ENCODE measurements around the gene TMEM72. TPM values are rescaled to one million over a fixed set of nuclear protein-coding genes. Genes with fewer than 3 reads are reported as not detected.
A peak's percentile ranks its signal among the peaks of the same experiment; 100 is the strongest.

Gene TMEM72
- total RNA-seq, 1 donor from 2014 or later: not detected

DNA sequence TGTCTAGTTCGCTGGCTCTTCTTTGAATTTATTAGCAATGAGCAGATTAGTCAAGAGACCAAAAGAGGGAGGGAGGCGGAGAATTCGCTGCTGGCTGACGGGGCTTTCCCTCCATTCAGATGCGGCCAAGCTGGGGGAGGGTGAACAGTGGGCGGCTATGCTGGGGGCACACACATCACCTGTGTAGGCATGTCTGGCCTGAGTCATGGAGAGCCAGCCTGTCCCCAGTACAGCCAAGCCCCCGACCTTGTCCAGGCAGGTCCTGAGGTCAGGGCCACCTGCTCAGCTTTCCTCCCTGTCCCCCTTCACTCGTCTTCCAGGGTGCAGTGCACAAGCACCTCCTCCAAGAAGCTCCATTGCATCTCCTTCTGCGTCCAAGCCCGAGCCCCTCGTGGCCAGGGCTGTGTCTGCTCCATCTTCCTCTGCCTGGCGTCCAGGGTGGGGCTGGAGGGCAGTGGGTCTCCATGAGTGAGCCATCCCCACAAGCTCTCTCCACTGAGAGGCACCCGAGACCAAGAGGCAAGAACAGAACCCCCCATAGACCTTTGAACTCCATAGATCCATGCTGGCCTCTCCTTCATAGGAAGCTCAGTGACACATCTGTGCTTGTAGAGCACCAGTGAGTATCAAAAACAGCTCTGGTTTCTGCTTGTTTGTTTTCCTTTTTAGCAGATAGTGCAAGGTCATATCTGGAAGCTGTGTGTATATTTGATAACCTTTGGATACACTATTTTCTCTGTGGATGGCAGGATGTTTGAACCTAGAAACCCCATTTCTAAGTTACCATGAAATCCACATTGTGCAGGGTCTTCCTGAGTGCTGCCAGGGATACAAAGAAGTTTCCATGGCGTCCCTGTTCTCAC lies 69.4 kb downstream of the TMEM72 start:
- TF ChIP-seq, protein P1, sequence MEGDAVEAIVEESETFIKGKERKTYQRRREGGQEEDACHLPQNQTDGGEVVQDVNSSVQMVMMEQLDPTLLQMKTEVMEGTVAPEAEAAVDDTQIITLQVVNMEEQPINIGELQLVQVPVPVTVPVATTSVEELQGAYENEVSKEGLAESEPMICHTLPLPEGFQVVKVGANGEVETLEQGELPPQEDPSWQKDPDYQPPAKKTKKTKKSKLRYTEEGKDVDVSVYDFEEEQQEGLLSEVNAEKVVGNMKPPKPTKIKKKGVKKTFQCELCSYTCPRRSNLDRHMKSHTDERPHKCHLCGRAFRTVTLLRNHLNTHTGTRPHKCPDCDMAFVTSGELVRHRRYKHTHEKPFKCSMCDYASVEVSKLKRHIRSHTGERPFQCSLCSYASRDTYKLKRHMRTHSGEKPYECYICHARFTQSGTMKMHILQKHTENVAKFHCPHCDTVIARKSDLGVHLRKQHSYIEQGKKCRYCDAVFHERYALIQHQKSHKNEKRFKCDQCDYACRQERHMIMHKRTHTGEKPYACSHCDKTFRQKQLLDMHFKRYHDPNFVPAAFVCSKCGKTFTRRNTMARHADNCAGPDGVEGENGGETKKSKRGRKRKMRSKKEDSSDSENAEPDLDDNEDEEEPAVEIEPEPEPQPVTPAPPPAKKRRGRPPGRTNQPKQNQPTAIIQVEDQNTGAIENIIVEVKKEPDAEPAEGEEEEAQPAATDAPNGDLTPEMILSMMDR (conservative IDR thresholded peaks at IDR 0.05; ENCODE audit: low read depth, low read length): no peak
- DNase-seq (ENCODE audit: low read depth): no peak
- H3K4me3 ChIP-seq (ENCODE audit: low read depth, low read length): no peak overlapping the region

DNA sequence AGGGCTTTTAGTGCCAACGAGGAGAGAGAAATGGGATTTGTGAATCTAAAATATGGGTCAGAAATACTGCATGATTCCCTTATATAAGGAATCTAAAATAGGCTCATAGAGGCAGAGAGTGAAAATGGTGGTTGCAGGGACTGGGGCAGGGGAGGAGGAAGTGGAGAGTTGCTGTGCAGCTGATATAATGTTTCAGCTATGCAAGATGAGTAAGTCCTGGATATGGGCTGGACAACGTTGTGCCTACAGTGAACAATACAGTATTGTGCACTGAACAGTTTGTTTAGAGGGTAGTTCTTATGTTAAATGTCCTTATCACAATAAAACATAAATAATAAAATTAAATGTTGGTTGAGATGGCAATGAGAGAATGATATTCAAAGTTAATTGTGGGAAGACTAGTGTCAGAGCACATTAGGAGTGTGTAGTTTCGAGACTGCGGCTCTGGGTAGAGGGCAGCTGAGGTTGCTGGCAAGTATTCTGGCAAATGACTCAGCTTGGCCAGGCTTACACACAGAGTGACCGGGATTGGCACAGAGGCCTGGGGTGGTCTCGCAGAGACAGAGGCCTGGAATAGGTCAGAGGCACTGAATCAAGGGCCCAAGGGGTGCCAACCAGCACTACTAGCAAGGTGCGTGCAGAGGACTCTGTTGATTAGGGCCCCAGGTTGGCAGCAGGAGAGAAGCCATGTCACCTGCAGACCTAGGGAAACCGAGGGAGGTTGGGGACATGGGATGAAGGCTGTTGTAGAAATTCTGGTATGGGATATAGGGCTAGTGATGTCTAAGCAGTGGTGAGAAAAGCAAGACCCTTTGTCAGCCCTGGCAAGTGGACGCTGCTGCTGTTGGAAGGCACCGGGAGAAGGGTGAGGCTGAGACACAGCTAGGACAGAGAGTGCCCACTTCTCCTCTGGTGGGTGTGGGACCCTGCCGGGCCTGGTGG lies 70.3 kb downstream of the TMEM72 start:
- TF ChIP-seq, protein P1 (conservative IDR thresholded peaks at IDR 0.05; ENCODE audit: low read depth, low read length): no peak
- peak; percentile 83 for DNase-seq (ENCODE audit: low read depth)
- no peak overlapping the region for H3K4me3 ChIP-seq (ENCODE audit: low read depth, low read length)

DNA sequence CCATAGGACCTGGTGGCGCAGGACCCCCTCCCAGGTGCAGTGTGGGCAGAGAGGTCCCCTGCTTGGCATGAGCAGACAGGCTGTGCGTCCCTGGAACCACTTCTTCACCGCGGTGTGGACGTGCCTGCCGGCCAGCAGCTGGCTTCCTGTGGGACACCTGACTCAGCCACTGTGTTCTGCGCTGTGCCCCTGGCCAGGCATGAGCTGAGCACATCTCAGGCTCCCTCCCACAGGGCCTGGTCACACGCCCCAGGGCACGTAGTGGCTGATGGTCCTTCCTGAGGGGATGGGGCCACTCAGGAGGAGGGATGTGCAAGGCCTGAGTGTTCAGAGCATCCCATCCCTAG lies 71.0 kb downstream of the TMEM72 start:
- TF ChIP-seq, protein P1 (conservative IDR thresholded peaks at IDR 0.05; ENCODE audit: low read depth, low read length): no peak

DNA sequence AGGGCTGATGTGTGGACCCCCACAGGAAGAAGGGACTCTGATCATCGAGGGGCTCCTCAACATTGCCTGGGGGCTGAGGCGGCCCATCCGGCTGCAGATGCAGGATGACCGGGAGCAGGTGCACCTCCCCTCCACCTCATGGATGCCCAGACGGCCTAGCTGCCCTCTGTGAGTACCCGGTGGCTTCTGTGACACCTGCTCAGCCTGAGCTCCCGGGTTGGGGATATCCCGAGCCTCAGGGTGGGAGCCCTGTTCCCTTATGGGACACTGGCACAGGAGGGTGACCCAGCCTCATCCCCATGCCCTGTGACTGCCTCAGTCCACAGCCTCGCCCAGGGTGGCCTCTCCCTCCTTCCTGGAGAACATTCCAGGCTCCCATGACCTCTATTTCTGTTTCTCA lies 71.4 kb downstream of the TMEM72 start:
- no peak for DNase-seq (ENCODE audit: low read depth)
- H3K4me3 ChIP-seq (ENCODE audit: low read depth, low read length): no peak overlapping the region
- TF ChIP-seq, protein P1 (conservative IDR thresholded peaks at IDR 0.05; ENCODE audit: low read depth, low read length): no peak

More for the DNA sequence above, 71.0 kb downstream of the TMEM72 start:
- DNase-seq (ENCODE audit: low read depth): no peak
- H3K4me3 ChIP-seq (ENCODE audit: low read depth, low read length): no peak overlapping the region

DNA sequence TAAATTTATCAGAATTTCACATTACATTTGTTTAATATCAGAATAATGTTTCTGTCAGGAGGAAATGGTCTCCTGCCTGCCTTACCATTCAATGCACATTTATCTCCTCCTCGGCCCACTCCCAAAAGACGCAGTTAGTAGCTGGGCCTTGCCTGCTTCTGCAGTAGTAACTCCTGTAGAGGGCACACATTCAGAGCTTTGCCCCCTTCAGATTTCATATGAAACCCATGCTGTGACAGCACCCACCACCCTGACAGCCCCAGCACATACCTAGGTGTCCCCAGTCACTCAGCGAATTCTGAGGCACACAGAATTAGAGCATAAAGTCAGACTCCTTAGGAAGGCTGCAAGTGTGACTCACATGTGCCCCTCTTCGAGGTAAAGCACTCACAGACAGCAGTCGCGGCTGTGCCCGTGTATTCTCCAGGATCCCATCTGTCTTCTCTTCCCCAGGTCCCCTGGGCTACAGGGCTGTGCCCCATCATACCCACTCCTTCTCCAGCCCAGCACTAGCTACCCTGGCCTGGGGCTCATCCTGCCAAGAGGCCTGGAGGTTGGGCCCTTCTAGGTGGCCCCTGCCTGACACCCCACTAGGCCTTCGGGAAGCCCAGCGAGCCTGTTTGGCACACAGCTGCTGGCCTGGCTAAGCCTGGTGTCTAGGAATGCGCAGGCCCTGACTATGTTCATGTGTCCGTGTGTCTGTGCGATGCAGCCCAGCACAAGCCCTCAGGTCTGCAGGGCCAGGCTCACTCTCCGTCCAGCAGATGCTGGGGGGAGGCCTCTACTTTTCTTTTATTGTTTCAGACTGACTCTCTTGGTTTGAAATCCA lies 72.1 kb downstream of the TMEM72 start:
- no peak for DNase-seq (ENCODE audit: low read depth)
- H3K4me3 ChIP-seq (ENCODE audit: low read depth, low read length): no peak overlapping the region
- TF ChIP-seq, protein P1 (conservative IDR thresholded peaks at IDR 0.05; ENCODE audit: low read depth, low read length): no peak

DNA sequence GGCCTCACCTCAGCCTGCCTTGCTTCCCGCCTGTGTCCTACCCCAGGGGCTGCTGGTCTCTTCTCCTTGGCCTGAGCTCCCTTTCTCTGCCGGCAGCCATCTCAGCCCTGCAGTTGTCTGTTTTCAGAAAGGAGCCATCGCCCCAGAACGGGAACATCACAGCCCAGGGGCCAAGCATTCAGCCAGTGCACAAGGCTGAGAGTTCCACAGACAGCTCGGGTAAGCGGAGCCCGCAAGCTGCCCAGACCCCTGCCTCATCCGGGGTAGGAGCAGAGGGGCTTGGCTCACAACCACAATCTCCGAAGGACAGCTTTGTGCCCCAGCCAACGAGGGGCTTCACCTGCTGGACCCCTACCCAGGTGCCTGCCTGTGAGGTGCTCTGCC lies 72.8 kb downstream of the TMEM72 start:
- TF ChIP-seq, protein P1 (conservative IDR thresholded peaks at IDR 0.05; ENCODE audit: low read depth, low read length): no peak
- no peak overlapping the region for H3K4me3 ChIP-seq (ENCODE audit: low read depth, low read length)
- no peak for DNase-seq (ENCODE audit: low read depth)
